ENCODE measurements around the gene PTGER3.

- no peak for TF ChIP-seq ZNF384 (IDR thresholded peaks at IDR 0.05)
- no peak for TF ChIP-seq ARNT (IDR thresholded peaks at IDR 0.05)
- TF ChIP-seq CTBP1 (IDR thresholded peaks at IDR 0.05; ENCODE audit: borderline replicate concordance), result no peak
- TF ChIP-seq SP1 (IDR thresholded peaks at IDR 0.05), result no peak
- TF ChIP-seq FOXM1 (IDR thresholded peaks at IDR 0.05; ENCODE audit: borderline replicate concordance), result no peak
- no peak for TF ChIP-seq L3MBTL2 (conservative IDR thresholded peaks at IDR 0.05)
Measured at GRCh38 chr1:71088645-71089287, 41.1 kb upstream of the PTGER3 start.
